Stimulated activated CD4-positive, alpha-beta T cell treated with anti-CD3 and anti-CD28 coated beads, TNF-alpha, amount 100 ng/mL, for 1 hour (primary cell): ENCODE data around the gene TGIF2.
"Not testable (repeated sequence)": the region's sequence is repeated elsewhere in the genome, so short reads cannot be mapped to it uniquely, and the experiment has no call there.

Experiments used
- DNase-seq, 3 donors: peaks; one replicate each; pipeline ENCODE4 v3.0.0-alpha.2; 2020; ENCODE audit warnings: low read depth in 3 of 3, low spot score in 1 of 3

TGIF2 gene

GRCh38 chr20:36547186-36548005, 26.0 kb upstream of the TGIF2 start:
- DNase-seq: no peak

GRCh38 chr20:36548006-36548315, 25.4 kb upstream of the TGIF2 start:
- no peak for DNase-seq

GRCh38 chr20:36548704-36549627, 24.4 kb upstream of the TGIF2 start:
- DNase-seq: no peak

DNA sequence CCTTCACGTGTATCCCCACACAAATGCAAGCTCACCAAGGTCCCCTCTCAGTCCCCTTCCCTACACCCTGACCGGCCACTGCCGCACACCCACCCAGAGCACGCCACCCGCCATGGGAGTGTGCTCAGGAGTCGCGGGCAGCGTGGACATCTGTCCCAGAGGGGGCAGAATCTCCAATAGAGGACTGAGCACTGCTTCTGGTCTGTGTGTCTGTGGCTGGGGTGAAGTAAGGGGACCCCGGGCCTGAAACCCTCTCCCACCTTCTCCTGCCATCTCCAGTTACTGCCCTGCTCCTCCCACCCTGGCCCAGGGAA, 23.8 kb upstream of the TGIF2 start:
- no peak for DNase-seq

DNA sequence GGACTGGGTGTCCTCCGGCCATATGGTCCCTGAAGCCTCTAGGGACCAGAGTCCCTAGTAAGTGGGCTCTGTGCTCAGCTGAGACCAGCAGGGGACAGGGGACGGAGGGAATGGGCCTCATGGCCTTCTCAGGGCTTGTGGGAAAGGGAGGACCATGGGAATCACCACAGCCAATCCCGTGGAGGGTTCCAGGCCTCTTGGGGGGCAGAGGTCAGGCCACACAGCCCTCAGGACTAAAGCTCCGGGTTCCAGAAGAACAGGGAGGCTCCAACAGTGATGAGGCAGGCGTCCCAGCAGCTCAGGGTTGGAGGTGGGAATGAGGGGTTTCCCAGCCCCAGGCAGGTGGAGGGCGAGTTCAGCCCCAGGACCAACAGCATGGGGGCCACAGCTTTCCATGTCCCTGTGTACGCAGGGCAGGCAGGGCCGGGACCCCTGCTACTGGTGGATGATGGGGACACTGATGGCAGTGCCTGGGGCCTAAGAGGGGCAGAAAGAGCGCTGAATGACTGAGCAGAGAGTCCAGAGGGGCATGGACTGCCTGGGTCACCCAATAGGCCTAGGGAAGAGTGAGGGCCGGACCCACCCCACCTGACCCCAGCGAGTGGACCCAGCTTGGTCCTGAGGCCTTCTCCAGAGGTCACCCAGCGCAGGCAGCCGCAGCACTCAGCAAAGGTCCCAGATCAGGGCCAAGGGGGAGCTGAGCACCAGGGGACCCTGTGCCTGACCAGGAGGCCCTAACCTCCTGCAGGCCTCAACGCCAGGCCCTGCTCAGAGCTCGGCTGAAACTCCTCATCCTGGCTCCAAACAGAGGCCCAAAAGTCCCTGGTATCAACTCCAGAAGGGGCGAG, 23.2 kb upstream of the TGIF2 start:
- no peak for DNase-seq

GRCh38 chr20:36550790-36551299, 22.6 kb upstream of the TGIF2 start:
- DNase-seq: no peak

DNA sequence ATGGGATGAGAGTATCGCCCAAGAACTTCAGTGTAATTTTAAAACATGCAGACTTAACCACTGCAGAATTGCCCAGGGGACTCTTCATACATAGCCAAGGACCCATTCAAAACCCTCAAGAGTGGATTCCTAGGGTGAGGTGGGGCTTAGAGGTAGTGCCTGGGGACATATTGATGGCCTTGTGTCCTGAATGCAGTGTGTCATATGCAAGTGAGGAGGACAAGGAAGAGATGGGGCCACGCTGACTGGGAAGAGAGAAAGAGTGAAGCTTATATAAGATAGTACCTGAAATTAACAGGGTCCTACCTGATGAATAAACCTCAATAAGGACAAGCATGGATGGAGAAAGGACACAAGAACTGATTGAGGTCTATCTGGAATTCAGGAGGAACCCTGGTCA, 18.1 kb upstream of the TGIF2 start:
- no peak for DNase-seq

GRCh38 chr20:36562724-36563123, 10.7 kb upstream of the TGIF2 start:
- DNase-seq: no peak

DNA sequence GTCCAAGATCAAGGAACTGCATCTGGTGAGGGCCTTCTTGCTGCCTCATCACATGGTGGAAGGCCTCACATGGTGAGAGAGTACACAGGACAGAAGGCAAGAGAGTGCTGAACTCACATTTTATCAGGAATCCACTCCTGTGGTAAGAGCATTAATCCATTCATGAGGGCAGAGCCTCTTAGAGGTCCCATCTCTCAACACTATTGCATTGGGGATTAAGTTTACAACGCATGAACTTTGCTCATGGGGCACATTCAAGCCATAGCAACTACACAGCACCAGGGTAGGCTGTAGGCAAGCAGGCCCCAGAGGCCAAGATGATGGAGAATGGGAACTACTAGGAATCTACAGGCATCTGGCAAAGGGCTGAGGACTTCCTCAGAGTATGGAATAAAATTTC, 10.0 kb upstream of the TGIF2 start:
- DNase-seq: no peak

- not testable (repeated sequence) for DNase-seq
Measured at GRCh38 chr20:36564078-36564725, 9.2 kb upstream of the TGIF2 start.

DNA sequence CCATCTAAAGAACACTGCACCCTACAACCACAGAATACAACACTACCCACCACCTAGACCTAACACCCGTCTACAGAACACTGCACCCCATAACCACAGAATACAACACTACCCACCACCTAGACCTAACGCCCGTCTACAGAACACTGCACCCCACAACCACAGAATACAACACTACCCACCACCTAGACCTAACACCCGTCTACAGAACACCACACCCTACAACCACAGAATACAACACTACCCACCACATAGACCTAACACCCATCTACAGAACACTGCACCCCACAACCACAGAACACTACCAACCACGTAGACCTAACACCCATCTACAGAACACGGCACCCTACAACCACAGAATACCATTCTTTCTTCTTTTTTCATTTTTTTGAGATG, 8.7 kb upstream of the TGIF2 start:
- DNase-seq: not testable (repeated sequence)

GRCh38 chr20:36565520-36565919, 7.9 kb upstream of the TGIF2 start:
- DNase-seq: no peak

DNA sequence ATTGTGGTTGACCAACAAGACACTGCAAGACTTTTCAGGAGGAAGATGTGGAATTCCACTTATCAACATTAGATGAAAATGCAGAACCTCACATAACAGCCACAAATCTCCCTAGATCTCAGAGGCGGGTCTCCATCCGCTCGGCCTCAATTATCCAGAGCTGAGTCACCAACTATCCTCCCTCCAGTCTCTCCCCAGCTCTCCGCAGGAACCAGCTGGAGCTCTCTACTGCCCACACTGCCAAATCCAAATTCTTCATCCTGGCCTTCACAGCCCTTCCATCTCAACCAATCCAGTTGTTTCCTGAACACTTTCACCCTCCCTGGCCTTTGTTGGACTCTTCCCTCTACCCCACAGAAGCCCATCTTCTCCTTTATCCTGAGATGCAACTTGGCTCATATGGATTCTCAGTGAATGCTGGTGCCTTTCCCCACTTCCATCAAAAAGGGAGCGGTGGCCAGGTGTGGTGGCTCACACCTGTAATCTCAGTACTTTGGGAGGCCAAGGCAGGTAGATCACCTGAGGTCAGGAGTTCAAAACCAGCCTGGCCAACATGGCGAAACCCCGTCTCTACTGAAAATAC, 3.5 kb upstream of the TGIF2 start:
- no peak for DNase-seq

DNA sequence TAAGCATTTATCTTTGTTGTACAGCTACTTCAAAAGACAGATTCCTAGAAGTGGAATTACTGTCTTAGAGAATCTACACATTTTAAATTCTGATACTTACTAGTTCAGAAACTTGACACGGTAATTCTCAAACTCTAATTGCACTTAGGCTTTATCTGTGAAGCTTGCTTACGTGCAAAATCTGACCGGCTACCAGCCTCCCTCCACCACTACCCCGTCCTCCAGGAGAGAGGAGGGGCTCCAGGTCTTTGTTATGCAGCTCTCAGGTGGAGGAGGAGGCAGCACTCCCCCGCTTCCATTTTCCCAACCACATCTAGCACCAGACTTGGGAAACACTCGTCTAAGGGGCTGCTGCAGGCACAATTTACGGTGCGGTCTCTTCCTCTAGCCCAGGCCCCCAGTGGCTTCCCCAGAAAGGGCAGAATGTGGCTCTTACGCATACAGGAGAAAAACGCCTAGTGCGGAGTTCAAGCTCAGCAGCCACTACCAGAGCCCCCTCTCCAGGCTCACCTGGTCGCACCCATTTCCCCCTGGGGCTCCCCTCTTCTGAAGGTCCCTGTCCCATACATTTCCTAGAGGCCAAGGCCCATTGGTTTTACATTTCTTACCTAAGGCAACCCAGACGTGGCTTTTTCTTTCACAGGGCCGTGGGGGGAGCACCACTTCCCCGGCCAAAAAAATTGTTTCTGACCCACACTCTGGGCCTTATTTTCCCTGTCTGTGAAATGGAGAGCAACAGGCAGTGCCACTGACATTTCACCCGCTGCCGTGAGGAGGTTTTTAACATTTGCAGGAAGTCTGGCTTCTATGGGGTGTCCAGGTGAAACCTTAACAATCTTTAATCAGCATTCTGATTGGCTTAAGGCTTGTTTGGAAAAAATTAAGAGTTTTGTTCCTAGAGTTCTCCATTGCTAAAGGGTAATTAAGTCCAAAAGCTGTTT, 1.6 kb upstream of the TGIF2 start:
- no peak for DNase-seq

DNA sequence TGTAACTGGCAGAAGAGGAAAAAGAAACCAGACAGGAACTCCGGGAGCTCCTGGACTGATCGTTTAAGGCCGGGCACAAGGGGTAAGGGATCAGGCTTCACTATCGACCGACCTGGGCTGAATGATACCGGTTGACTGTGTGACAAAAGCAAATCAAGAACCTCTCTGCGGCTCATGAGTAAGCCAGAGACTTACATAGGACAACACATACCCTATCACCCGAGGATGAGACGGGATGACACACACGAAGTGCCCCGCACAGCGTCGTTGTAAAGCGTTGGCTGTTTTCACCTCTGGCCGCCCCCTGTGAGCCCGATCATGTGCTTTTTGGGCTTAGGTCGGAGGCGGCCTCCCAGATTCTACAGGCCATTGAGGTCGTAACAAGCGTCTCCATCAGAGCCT, 695 bp upstream of the TGIF2 start:
- DNase-seq: peak in 2 of 3 donors; percentile 49 to 57

GRCh38 chr20:36573798-36574365, 485 bp downstream of the TGIF2 start:
- peak in 1 of 3 donors; percentile 31 for DNase-seq

- peak in 1 of 3 donors; percentile 47 for DNase-seq
Measured at GRCh38 chr20:36574366-36575135, 1.2 kb downstream of the TGIF2 start.

- no peak for DNase-seq
Measured at GRCh38 chr20:36576081-36576445, 2.7 kb downstream of the TGIF2 start.
